Cardiac fibroblast (primary cell): Measurements from ENCODE around the gene CLEC19A.

Experiments
- DNase-seq, 2 donors: peaks; one replicate each; pipeline versions ENCODE4 v3.0.0 to v3.0.0-alpha.2; 2010; ENCODE audit warnings: low read depth in 2 of 2
- H3K4me3 ChIP-seq, 2 donors: replicated peaks in 1 of 2; 1 replicate in 1 of 2; 2 replicates in 1 of 2; pipeline ENCODE4 v1.5.1; 2011; ENCODE audit warnings: low read depth in 2 of 2, low read length in 2 of 2, mild to moderate bottlenecking in 2 of 2, moderate library complexity in 1 of 2
- TF ChIP-seq, protein P1 (sequence below): IDR thresholded peaks from one replicate; pipeline ENCODE4 v1.5.1; 2011; ENCODE audit warnings: low read depth, mild to moderate bottlenecking, low read length, inconsistent platforms

The CLEC19A gene

DNA sequence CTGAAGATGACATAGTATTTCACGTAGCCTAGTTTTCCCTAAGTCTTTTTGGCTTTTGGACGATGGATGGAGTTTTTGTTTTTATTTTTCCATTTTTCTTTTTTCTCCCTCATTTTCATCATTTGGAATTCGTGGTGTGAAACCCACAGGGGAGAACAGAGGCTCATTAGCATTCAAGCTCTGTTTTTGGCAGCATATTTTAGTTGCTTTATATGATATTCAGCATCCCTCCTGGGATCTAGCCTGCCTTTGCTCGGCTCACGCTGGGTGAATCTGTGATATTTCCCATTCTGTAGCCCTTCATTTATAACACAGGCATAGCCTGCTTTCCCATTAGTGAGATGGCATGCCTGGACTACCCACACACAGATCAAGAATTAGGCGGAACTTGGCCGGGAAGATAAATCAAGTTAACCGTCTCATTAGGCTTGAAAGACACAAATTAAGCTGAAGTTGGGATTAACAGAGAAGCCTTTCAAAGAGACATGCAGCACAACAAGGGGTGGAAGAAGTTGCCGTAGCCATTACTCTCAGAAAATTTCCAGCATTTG is 20.1 kb upstream of the CLEC19A start:
- DNase-seq, result no peak
- TF ChIP-seq, protein P1, sequence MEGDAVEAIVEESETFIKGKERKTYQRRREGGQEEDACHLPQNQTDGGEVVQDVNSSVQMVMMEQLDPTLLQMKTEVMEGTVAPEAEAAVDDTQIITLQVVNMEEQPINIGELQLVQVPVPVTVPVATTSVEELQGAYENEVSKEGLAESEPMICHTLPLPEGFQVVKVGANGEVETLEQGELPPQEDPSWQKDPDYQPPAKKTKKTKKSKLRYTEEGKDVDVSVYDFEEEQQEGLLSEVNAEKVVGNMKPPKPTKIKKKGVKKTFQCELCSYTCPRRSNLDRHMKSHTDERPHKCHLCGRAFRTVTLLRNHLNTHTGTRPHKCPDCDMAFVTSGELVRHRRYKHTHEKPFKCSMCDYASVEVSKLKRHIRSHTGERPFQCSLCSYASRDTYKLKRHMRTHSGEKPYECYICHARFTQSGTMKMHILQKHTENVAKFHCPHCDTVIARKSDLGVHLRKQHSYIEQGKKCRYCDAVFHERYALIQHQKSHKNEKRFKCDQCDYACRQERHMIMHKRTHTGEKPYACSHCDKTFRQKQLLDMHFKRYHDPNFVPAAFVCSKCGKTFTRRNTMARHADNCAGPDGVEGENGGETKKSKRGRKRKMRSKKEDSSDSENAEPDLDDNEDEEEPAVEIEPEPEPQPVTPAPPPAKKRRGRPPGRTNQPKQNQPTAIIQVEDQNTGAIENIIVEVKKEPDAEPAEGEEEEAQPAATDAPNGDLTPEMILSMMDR, result no peak
- no peak overlapping the region for H3K4me3 ChIP-seq

DNA sequence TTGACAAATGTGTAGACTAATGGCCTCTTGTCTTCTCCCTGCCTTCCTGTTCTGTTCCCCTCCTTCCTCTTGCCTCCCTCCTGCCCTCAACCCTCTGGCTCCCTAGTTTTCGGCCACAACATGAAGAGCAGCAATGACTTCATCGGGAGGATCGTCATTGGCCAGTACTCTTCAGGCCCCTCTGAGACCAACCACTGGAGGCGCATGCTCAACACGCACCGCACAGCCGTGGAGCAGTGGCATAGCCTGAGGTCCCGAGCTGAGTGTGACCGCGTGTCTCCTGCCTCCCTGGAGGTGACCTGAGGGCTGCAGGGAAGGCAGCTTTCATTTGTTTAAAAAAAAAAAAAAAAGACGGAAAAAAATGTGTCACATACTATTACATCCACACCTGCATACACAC is 18.8 kb upstream of the CLEC19A start:
- no peak overlapping the region for H3K4me3 ChIP-seq
- no peak for DNase-seq
- TF ChIP-seq, protein P1, result no peak

DNA sequence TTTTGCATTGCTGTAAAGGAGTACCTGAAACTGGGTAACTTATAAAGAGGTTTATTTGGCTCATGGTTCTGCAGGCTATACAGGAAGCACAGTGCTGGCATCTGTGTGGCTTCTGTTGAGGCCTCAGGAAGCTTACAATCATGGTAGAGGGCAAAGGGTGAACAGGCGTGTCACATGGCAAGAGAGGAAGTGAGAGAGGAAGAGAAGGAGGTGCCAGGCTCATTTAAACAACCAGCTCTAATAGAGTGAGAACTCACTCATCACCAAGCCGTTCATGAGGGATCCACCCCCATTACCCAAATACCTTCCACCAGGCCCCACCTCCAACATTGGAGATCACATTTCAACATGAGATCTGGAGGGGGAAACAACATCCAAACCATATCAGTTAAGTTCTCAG is 16.4 kb upstream of the CLEC19A start:
- TF ChIP-seq, protein P1, result no peak
- no peak overlapping the region for H3K4me3 ChIP-seq
- no peak for DNase-seq

DNA sequence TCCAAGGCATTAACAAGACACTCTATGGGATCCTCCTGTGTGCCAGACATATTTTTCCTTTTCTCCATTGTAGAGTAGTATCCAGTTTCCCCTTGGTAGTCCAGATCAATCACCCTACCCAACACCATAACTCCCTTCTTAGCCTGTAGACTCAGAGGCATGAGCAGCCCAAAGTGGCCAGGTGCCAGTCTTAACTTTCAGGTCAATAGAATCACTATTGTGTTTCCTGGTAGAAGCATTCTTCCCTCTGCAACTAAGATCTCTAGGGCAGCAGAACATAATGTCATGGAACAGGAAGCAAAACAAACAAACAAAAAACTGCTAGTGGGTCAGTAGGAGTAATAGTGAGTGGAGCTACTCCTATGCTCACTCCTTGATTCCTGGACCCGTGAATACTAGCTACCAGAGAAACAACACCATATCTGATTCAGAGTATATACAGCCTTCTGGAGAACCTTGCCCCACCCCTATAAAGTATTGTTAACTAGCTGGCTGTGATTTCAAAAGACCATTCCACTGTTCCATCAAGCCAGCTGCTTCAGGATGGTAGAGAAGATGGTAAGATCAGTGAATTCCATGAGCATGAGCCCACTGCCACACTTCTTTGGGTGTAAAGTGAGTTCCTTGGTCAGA is 11.2 kb upstream of the CLEC19A start:
- no peak overlapping the region for H3K4me3 ChIP-seq
- DNase-seq, result no peak
- TF ChIP-seq, protein P1, result no peak

DNA sequence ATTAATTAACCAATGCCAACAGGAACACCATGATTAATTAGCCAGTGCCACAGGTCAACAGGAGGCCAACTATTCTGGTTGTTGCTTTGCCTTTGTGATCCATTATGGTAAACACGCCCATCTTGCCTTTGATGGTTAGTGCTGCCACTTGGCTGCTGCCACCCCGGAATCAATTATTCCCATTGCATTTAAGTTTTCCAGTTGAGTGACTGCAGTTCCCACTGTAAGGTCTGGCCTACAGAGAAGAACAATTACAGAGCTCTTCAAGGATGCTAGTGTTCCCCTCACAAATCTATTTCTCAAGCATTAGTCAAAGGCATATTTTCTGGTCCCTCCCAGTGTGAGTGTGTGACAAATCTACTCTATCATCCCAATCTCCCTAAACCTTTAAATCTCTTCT is 7.1 kb upstream of the CLEC19A start:
- no peak for DNase-seq
- TF ChIP-seq, protein P1, result no peak
- H3K4me3 ChIP-seq, result no peak overlapping the region

DNA sequence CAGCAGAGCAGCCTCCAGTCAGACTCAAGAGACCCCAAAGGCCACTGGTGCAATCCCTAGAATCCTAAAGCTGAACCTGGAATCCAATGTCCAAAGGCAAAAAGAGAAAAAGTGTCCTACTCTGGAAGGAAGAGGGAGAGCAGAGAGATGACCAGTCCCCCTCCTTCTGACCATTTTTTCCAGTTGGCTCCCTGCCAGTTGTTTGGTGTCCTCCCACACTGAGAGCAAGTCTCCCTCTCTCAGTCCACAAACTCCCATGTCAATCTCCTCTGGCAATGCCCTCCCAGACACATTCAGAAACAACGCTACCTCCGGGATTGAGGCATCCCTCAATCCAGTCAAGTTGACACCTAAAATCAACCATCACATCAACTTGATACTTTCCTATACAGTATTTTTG is 4.3 kb upstream of the CLEC19A start:
- TF ChIP-seq, protein P1, result no peak
- H3K4me3 ChIP-seq, result no peak overlapping the region
- no peak for DNase-seq

DNA sequence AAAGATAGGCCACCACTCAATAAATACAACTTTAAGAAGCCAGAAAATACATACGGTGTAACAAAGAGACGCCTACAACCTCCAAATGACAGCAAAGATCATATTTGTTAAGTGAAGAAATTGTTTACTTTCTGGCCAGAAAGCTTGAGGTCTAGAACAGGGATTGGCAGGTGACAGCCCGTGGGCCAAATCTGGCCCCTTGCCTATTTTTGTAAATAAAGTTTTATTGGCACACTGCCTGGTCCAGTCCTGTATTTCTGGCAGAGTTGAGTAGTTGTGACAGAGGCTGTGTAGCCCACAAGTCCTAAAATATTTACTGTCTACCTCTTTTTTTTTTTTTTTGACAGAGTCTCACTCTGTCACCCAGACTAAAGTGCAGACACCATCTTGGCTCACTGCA is 3.4 kb upstream of the CLEC19A start:
- no peak for DNase-seq
- TF ChIP-seq, protein P1, result no peak
- no peak overlapping the region for H3K4me3 ChIP-seq
